Subcutaneous abdominal adipose tissue (tissue), 5 donors: ENCODE results near the gene IGFALS.

Experiments
- H3K27ac ChIP-seq: one replicate; pipeline ENCODE4 v1.7.0; 2013; ENCODE audit warnings: low read depth, mild to moderate bottlenecking, inconsistent platforms, low read length, moderate library complexity
- H3K27me3 ChIP-seq, 5 donors: one replicate each; pipeline ENCODE4 v1.7.0; 2013; ENCODE audit warnings: low read length in 5 of 5, inconsistent platforms in 1 of 5; ENCODE audit not compliant: control insufficient read depth in 5 of 5, insufficient read depth in 4 of 5
- H3K36me3 ChIP-seq, 5 donors: one replicate each; pipeline ENCODE4 v1.7.0; 2013; ENCODE audit warnings: low read length in 5 of 5; ENCODE audit not compliant: control insufficient read depth in 5 of 5, insufficient read depth in 5 of 5
- H3K4me1 ChIP-seq, 5 donors: one replicate each; pipeline ENCODE4 v1.7.0; 2013; ENCODE audit warnings: low read length in 5 of 5, mild to moderate bottlenecking in 3 of 5, moderate library complexity in 1 of 5; ENCODE audit not compliant: control insufficient read depth in 5 of 5, insufficient read depth in 5 of 5
- H3K4me3 ChIP-seq, 5 donors: one replicate each; pipeline ENCODE4 v1.7.0; 2013; ENCODE audit warnings: low read length in 5 of 5, low read depth in 1 of 5
- H3K9ac ChIP-seq, 5 donors: one replicate each; pipeline ENCODE4 v1.7.0; 2013; ENCODE audit warnings: low read length in 5 of 5, mild to moderate bottlenecking in 4 of 5, moderate library complexity in 3 of 5
- H3K9me3 ChIP-seq, 5 donors: one replicate each; pipeline ENCODE4 v1.7.0; 2013; ENCODE audit warnings: low read length in 5 of 5; ENCODE audit not compliant: control insufficient read depth in 5 of 5
- donor health status: healthy.
- donor health status: healthy.
- donor health status: healthy.
- donor health status: healthy.
- donor health status: healthy.

Gene IGFALS

GRCh38 chr16:1745181-1745899 lies 48.2 kb downstream of the IGFALS start:
- Histone ChIP-seq H3K27ac (no peak overlapping the region), H3K4me1 (no peaks in the 10 kb centered on the region), H3K4me3 (no peak overlapping the region), H3K27me3 (no peaks in the 10 kb centered on the region), H3K9ac (no peak overlapping the region), H3K9me3 (no peaks in the 10 kb centered on the region), H3K36me3 (peaks cover 0 to 90% (median 75%) of the 10 kb centered on the region in 5 donors)

- no peak overlapping the region for H3K27ac ChIP-seq
- no peaks in the 10 kb centered on the region for H3K9me3 ChIP-seq
- H3K9ac ChIP-seq: no peak overlapping the region
- H3K4me1 ChIP-seq: peaks cover 0 to 9% (median 0%) of the 10 kb centered on the region in 5 donors
- peaks cover 0 to 6% (median 0%) of the 10 kb centered on the region in 5 donors for H3K27me3 ChIP-seq
- H3K36me3 ChIP-seq: peaks cover 0 to 89% (median 74%) of the 10 kb centered on the region in 5 donors
- no peak overlapping the region for H3K4me3 ChIP-seq
Observed at GRCh38 chr16:1744338-1744840, 49.1 kb downstream of the IGFALS start.

- Histone ChIP-seq H3K9me3 (no peaks in the 10 kb centered on the region), H3K4me3 (no peak overlapping the region), H3K27ac (no peak overlapping the region), H3K27me3 (peaks cover 0 to 10% (median 0%) of the 10 kb centered on the region in 5 donors), H3K9ac (no peak overlapping the region), H3K36me3 (peaks cover 0 to 82% (median 68%) of the 10 kb centered on the region in 5 donors), H3K4me1 (peaks cover 0 to 17% (median 0%) of the 10 kb centered on the region in 5 donors)
Observed at GRCh38 chr16:1743376-1744337, 49.8 kb downstream of the IGFALS start.

- Histone ChIP-seq H3K9me3 (peaks cover 0 to 6% (median 0%) of the 10 kb centered on the region in 5 donors), H3K27ac (no peak overlapping the region), H3K4me3 (no peak overlapping the region), H3K27me3 (peaks cover 0 to 23% (median 0%) of the 10 kb centered on the region in 5 donors), H3K36me3 (peaks cover 0 to 62% (median 54%) of the 10 kb centered on the region in 5 donors), H3K4me1 (peaks cover 0 to 37% (median 0%) of the 10 kb centered on the region in 5 donors), H3K9ac (no peak overlapping the region)
Observed at GRCh38 chr16:1741553-1742165, 51.8 kb downstream of the IGFALS start.

- Histone ChIP-seq H3K4me3 (no peak overlapping the region), H3K36me3 (peaks cover 0 to 54% (median 50%) of the 10 kb centered on the region in 5 donors), H3K9ac (no peak overlapping the region), H3K9me3 (peaks cover 0 to 6% (median 0%) of the 10 kb centered on the region in 5 donors), H3K27me3 (peaks cover 0 to 27% (median 0%) of the 10 kb centered on the region in 5 donors), H3K27ac (no peak overlapping the region), H3K4me1 (peaks cover 0 to 44% (median 0%) of the 10 kb centered on the region in 5 donors)
Observed at GRCh38 chr16:1740781-1741490, 52.6 kb downstream of the IGFALS start.
